ENCODE results near the gene FGF12.

GRCh38 chr3:192281207-192281880, 446.0 kb downstream of the FGF12 start:
- TF ChIP-seq CTCF (conservative IDR thresholded peaks at IDR 0.05; ENCODE audit: low read length) (no peak), EZH2phosphoT487 (IDR thresholded peaks at IDR 0.05; ENCODE audit: borderline replicate concordance, low read depth, low read length) (no peak)

Measured in OCI-LY7 (cell line).